Measurements from ENCODE around the gene SFTPB.
"Not testable (repeated sequence)": the region's sequence is repeated elsewhere in the genome, so short reads cannot be mapped to it uniquely, and the experiment has no call there.

Gene SFTPB

GRCh38 chr2:85668009-85668856 is at the start of gene SFTPB:
SFTPB (minus strand) TSS chr2:85668199; CDS start chr2:85668183, 16 bp downstream.
- TF ChIP-seq POLR2A (IDR thresholded peaks at IDR 0.05; ENCODE audit: low read depth, low read length): no peak
- no peak for FAIRE-seq
- no peak for DNase-seq (ENCODE audit: insufficient read length, low spot score)

GRCh38 chr2:85717308-85718008 is 49.5 kb upstream of the SFTPB start:
- FAIRE-seq: no peak
- TF ChIP-seq POLR2A (IDR thresholded peaks at IDR 0.05; ENCODE audit: low read depth, low read length): no peak
- no peak for DNase-seq (ENCODE audit: insufficient read length, low spot score)

GRCh38 chr2:85716346-85716914 is 48.4 kb upstream of the SFTPB start:
- DNase-seq (ENCODE audit: insufficient read length, low spot score) (no peak), FAIRE-seq (no peak)

GRCh38 chr2:85714841-85715240 is 46.8 kb upstream of the SFTPB start:
- DNase-seq (ENCODE audit: insufficient read length, low spot score) (no peak), FAIRE-seq (no peak)
- no peak for TF ChIP-seq POLR2A (IDR thresholded peaks at IDR 0.05; ENCODE audit: low read depth, low read length)

More at GRCh38 chr2:85716346-85716914, 48.4 kb upstream of the SFTPB start:
- TF ChIP-seq POLR2A (IDR thresholded peaks at IDR 0.05; ENCODE audit: low read depth, low read length): no peak

DNA sequence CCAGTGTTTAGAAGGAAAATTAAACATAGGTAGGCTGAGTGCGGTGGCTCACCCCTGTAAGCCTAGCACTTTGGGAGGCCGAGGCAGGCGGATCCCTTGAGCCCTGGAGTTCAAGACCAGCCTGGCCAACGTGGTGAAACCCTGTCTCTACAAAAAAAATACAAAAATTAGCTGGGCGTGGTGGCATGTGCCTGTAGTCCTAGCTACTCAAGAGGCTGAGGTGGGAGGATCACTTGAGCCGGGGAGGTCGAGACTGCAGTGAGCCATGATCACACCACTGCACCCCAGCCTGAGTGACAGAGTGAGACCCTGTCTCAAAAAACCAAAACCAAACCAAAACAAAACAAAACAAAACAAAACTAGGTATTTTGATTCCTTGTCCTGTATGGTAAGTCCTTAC is 46.4 kb upstream of the SFTPB start:
- FAIRE-seq: not testable (repeated sequence)

GRCh38 chr2:85713836-85714235 is 45.8 kb upstream of the SFTPB start:
- DNase-seq (ENCODE audit: insufficient read length, low spot score): no peak
- TF ChIP-seq POLR2A (IDR thresholded peaks at IDR 0.05; ENCODE audit: low read depth, low read length): no peak
- no peak for FAIRE-seq

More for the DNA sequence above, 46.4 kb upstream of the SFTPB start:
- not testable (repeated sequence) for DNase-seq (ENCODE audit: insufficient read length, low spot score)

DNA sequence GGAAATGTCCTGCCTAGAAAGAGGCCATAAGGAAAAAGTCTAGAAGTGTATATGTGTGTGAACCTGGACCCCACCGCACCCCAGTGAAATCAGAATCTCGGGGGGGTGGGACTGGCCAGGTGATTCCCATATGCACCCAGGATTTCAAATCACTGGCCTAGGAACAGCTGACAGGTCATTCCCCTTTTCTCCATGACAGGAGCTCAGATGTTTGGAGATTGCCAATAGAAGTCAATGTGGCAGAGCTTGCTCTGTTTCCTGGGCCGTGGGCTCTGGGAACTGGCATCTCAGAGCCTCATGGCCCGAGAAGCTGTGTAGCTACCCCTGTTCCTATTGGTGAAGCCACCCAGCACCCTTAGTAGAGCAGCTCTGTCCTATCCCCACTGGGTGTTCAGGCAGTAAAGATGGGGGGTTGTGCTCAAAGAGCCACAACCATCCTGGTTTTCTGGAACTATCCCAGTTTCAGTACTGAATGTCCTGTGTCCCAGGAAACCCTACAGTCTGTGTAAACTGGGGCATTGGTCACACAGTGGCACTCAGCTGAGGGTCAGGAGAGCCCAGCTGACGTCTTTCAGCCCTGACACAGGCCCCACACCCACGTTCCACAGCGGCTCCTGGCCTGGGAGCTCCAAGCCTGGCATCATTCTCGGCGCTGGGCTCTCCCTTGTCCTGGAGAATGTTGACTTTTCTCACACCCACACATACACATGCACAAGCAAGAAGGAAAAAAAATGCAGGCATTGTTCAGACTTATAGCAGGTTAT is 45.0 kb upstream of the SFTPB start:
- TF ChIP-seq POLR2A (IDR thresholded peaks at IDR 0.05; ENCODE audit: low read depth, low read length): no peak
- DNase-seq (ENCODE audit: insufficient read length, low spot score) (no peak), FAIRE-seq (no peak)

- DNase-seq (ENCODE audit: insufficient read length, low spot score) (no peak), FAIRE-seq (no peak)
- no peak for TF ChIP-seq POLR2A (IDR thresholded peaks at IDR 0.05; ENCODE audit: low read depth, low read length)
Measured at GRCh38 chr2:85712336-85712735, 44.3 kb upstream of the SFTPB start.

- no peak for TF ChIP-seq POLR2A (IDR thresholded peaks at IDR 0.05; ENCODE audit: low read depth, low read length)
- DNase-seq (ENCODE audit: insufficient read length, low spot score) (no peak), FAIRE-seq (no peak)
Measured at GRCh38 chr2:85711578-85712060, 43.6 kb upstream of the SFTPB start.

DNA sequence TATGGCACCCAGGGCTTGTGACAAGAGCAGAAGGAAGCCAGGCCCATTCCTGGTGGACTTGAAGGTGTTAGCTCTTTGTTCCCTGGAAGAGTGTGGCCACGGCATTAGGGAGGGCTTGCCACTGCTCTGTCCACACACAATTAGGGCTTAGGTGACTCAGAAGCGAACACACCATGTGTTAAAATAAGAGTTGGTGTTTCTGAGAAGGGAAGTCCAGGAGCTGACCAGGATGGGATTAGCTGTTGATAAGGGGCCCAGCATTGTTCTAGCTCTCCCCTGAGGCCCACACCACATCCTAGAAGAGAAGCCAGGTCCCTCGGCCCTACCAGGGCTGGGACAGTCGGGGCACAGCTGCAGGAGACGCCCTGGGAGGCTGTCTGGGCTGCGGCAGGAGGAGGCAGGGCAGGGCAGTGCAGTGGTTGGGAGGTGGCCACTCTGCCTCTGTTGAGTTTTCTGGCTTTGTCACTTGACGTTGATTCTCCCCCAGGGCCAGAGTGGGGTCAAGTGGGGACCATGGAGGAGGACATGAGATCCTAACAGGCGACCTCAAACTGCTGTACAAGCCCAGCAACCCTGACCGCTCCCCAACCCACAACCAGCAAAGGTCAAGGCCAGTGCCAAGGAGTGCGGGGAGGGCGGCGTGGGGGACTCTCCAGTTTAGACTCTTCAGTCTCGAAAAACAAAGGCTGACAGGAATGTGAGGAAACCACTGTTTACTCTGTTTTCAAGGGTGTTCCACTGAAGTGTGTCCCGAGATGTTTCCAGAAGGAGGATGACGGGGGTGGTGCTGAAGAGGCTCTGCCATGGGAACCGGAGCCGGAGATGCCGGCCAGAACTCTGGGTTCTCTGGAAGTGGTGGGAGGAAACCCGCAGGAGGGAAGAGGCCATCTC is 42.9 kb upstream of the SFTPB start:
- no peak for TF ChIP-seq POLR2A (IDR thresholded peaks at IDR 0.05; ENCODE audit: low read depth, low read length)
- FAIRE-seq: no peak
- no peak for DNase-seq (ENCODE audit: insufficient read length, low spot score)

- FAIRE-seq (no peak), DNase-seq (ENCODE audit: insufficient read length, low spot score) (no peak)
- TF ChIP-seq POLR2A (IDR thresholded peaks at IDR 0.05; ENCODE audit: low read depth, low read length): no peak
Measured at GRCh38 chr2:85709401-85709811, 41.4 kb upstream of the SFTPB start.

DNA sequence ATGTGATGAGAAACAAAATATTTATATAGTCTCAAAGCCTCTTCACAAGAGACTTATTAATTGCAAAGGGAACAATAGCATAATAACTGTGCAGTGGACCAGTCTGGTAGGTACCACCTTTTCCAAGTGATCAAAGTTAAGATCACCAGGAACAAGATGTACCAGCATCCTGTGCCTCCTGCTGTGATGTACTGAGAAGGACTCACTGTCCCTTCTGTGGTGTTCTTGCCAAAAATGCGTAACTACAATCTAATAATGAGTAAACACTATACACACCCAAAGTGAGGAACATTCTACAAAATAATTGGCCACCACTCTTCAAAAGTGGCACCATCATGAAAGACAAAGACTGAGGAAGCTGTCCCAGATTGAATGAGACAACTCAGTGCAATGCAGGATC is 40.6 kb upstream of the SFTPB start:
- no peak for TF ChIP-seq POLR2A (IDR thresholded peaks at IDR 0.05; ENCODE audit: low read depth, low read length)
- DNase-seq (ENCODE audit: insufficient read length, low spot score) (no peak), FAIRE-seq (no peak)

- TF ChIP-seq POLR2A (IDR thresholded peaks at IDR 0.05; ENCODE audit: low read depth, low read length): no peak
- DNase-seq (ENCODE audit: insufficient read length, low spot score) (no peak), FAIRE-seq (peak; percentile 91)
Measured at GRCh38 chr2:85707304-85707703, 39.3 kb upstream of the SFTPB start.

All from H54 (cell line).